Measurements from ENCODE around the gene THPO.
A peak's percentile ranks its signal among the peaks of the same experiment; 100 is the strongest.

Gene THPO

DNA sequence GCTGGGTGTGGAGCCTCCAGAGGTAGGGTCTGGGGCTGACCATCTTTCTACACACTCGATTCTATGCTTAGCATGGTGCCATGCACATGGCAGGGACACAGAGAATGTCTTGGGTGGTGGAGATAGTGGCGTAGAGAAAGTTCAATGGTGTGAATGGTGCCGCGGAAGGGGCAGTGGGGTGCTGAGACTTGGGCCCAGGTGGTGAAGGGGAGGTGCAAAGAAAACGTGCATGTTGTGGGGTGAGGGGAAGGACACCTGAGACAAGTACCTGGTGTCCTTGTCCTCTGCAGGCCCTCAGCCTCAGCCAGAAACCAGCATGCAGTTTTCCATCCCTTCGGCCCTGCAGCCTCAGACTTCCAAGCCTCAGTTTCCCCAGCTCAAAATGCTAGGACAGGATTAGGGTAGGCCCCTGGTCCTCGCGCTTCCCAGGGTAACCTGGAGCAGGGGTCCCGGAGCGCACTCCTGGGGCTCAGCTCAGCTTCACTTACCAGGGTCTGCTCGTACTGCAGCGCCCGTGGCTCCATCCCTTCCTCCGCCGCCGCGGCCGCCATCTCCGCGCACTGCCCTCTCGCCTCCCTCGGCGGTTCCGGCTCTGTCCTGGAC lies 17.0 kb downstream of the THPO start:
- Histone ChIP-seq H3K27ac (ENCODE audit: low read length) (no peak overlapping the region), H3K36me3 (ENCODE audit: control insufficient read depth, low read depth, low read length) (peaks cover 22% of the 10 kb centered on the region), H3K4me1 (ENCODE audit: control insufficient read depth, low read depth, low read length) (peaks cover 13% of the 10 kb centered on the region)

DNA sequence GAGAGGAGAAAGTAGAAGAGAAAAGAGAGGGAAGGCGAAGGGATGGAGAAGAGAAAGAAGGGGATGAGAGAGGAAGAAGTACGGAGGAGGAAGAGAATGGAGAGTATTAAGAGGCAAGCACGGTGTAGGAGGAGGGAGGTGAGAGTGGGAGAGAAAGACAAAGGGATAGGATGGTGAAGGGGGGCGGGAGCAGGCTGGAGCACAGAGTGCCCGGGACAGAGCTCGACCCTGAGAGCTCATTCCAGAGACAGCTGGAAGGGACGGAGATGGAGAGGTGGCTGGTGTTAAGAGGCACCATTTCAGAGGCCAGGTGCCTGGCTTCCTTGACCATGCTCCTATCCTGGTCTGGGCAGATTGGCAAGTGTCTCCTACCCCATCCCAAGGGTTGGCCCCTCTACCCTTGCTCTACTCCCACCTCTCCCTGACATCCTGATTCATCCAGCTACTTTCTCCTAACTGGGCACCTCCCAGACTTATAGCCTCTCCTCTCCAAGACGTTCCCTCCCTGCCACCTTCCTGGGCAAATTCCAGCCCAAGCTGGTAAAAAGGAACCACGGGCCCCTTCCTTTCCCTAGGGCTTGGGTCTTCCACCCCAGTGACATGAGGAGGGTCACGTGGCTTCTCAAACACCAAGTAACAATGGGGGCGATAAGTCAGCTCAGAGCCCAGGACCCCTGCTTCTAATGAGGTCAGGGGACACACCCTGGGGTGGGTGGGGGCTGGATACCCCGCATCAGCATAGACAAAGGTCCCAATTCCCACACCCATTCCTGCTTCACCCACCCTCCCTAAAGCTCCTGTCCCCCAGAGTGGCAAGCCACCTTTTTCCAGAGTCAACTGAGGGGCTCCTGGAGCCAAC lies 17.7 kb downstream of the THPO start:
- Histone ChIP-seq H3K27me3 (ENCODE audit: control insufficient read depth, insufficient read depth, low read length) (peaks cover 13% of the 10 kb centered on the region), H3K9me3 (ENCODE audit: control insufficient read depth, low read depth, low read length) (no peaks in the 10 kb centered on the region), H3K9ac (ENCODE audit: low read length) (no peak overlapping the region), H3K4me1 (ENCODE audit: control insufficient read depth, low read depth, low read length) (peaks cover 13% of the 10 kb centered on the region), H3K27ac (ENCODE audit: low read length) (no peak overlapping the region), H3K4me3 (ENCODE audit: low read length) (peak overlapping the region; percentile 82), H3K36me3 (ENCODE audit: control insufficient read depth, low read depth, low read length) (peaks cover 29% of the 10 kb centered on the region)

More for the DNA sequence above, 17.0 kb downstream of the THPO start:
- H3K9ac ChIP-seq (ENCODE audit: low read length): peak overlapping the region; percentile 36
- no peaks in the 10 kb centered on the region for H3K9me3 ChIP-seq (ENCODE audit: control insufficient read depth, low read depth, low read length)
- peaks cover 13% of the 10 kb centered on the region for H3K27me3 ChIP-seq (ENCODE audit: control insufficient read depth, insufficient read depth, low read length)
- peak overlapping the region; percentile 82 for H3K4me3 ChIP-seq (ENCODE audit: low read length)

DNA sequence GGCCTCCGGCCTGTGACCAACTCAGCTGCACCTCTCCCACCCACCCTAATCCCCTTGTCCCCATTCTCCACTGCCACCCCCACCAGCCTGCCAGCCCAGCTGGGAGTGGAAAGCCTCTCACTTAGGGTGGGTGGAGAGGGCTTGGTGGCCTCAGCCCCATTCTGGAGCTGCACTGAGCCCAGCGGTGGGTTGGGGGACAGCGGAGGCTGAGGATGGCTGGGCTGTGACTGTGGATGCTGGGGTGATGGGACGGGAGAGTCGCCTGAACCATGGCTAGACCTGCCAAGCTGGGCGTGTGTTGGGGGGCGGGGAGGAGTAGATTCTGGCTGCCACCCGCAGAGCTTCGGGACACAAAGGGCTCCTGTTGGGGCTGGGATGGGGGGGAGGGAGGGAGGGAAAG lies 18.4 kb downstream of the THPO start:
- Histone ChIP-seq H3K27me3 (ENCODE audit: control insufficient read depth, insufficient read depth, low read length) (peaks cover 13% of the 10 kb centered on the region), H3K27ac (ENCODE audit: low read length) (no peak overlapping the region), H3K4me3 (ENCODE audit: low read length) (peak overlapping the region; percentile 21), H3K4me1 (ENCODE audit: control insufficient read depth, low read depth, low read length) (peaks cover 13% of the 10 kb centered on the region), H3K9me3 (ENCODE audit: control insufficient read depth, low read depth, low read length) (no peaks in the 10 kb centered on the region), H3K36me3 (ENCODE audit: control insufficient read depth, low read depth, low read length) (peaks cover 26% of the 10 kb centered on the region), H3K9ac (ENCODE audit: low read length) (no peak overlapping the region)

DNA sequence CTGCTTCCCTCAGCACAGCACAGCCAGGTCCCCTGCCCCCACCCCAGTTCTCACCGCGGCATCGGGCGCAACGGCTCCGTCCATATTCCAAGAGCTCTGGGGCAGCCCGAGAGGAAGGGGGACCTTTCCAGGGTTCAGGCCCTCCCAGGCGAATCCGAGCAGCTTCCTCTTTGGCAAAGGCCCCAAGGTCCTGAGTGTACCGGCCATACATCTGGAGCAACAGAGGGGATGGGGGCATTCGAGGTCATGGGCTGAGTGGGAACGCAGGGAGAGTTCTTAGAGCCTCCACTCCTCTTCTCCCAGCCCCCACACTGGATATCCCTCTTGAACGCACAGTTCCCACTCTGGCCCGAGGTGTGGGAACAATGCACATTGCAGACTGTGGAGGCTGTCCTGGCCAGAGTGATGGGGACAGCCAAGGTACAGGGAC lies 19.1 kb downstream of the THPO start:
- H3K27ac ChIP-seq (ENCODE audit: low read length): no peak overlapping the region
- H3K36me3 ChIP-seq (ENCODE audit: control insufficient read depth, low read depth, low read length): peaks cover 26% of the 10 kb centered on the region
- no peaks in the 10 kb centered on the region for H3K9me3 ChIP-seq (ENCODE audit: control insufficient read depth, low read depth, low read length)
- H3K9ac ChIP-seq (ENCODE audit: low read length): no peak overlapping the region
- H3K27me3 ChIP-seq (ENCODE audit: control insufficient read depth, insufficient read depth, low read length): peaks cover 13% of the 10 kb centered on the region
- no peak overlapping the region for H3K4me3 ChIP-seq (ENCODE audit: low read length)
- H3K4me1 ChIP-seq (ENCODE audit: control insufficient read depth, low read depth, low read length): peaks cover 13% of the 10 kb centered on the region

DNA sequence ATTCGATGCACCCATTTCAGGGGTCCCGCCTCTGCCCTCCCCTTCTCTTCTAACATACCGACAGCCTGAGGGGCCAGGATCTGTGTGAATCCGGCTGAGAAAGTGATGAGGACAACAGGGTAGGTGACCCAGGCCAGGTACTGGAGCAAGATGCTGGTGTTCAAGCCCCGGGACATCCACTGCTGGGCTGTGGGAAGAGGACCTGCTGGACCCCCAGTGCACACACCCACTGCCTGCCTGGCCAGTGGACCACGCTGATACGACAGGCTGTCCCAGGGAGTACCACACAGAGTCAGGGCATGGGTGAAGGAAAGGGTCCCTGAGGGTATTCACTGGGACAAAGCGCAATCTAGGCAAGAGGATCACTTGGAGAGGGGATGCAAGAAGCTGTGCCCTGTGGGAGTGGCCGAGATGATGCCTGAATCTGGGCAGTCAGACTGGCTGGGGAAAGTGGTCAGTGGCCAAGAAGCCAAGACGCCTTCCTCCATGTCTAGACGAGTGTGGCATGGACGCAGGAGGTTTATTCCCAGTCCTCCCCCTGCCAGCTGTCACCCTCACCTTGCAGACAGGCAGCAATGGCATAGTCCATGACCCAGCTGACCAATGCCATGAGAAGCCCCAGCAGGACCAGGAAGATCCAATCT lies 19.8 kb downstream of the THPO start:
- peaks cover 13% of the 10 kb centered on the region for H3K27me3 ChIP-seq (ENCODE audit: control insufficient read depth, insufficient read depth, low read length)
- no peak overlapping the region for H3K27ac ChIP-seq (ENCODE audit: low read length)
- no peak overlapping the region for H3K9ac ChIP-seq (ENCODE audit: low read length)
- peaks cover 13% of the 10 kb centered on the region for H3K4me1 ChIP-seq (ENCODE audit: control insufficient read depth, low read depth, low read length)
- peaks cover 26% of the 10 kb centered on the region for H3K36me3 ChIP-seq (ENCODE audit: control insufficient read depth, low read depth, low read length)
- no peaks in the 10 kb centered on the region for H3K9me3 ChIP-seq (ENCODE audit: control insufficient read depth, low read depth, low read length)
- H3K4me3 ChIP-seq (ENCODE audit: low read length): no peak overlapping the region

DNA sequence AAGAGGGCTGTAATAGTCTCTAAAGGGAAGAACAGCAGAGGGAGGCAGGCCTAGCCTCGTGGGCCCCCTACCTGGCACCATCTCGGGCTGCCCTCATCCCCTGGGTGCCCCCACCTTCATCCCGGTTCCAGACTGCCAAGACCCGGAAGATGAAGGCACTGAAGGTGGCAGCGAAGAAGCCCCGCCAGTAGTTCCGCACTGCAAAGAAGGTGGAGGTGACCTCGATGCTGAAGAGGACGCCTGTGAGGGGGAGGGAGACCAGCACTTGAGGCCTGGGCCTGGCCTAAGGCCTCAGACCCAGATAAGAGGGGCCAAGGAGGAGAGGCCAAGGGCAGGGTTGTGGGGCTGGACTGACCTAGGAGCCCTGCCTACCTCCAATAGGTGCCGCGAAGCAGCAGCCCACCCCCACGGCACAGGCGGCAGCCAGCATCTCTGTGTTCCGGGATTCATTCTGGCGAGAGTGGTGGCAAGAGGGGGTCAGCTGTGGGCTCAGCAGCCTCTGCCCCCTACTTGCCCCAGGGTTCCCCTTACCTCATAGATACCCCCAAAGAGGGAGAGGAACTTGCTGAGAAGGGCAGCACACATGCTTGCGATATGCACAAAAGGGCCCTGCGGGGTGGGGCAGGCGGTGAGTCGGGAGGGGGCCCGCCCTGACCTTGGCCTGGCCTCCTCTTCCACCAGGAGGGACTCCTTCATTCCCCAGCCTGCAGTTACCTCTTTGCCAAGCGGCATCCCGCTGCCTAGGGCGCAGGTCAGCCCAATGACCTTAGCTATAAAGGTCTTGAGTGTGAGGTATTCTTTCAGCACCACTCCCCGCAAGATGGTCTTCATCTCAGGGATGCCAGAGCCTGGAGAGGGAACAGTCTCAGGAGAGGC lies 20.5 kb downstream of the THPO start:
- Histone ChIP-seq H3K9me3 (ENCODE audit: control insufficient read depth, low read depth, low read length) (no peaks in the 10 kb centered on the region), H3K4me1 (ENCODE audit: control insufficient read depth, low read depth, low read length) (peaks cover 13% of the 10 kb centered on the region), H3K4me3 (ENCODE audit: low read length) (no peak overlapping the region), H3K36me3 (ENCODE audit: control insufficient read depth, low read depth, low read length) (peaks cover 30% of the 10 kb centered on the region), H3K27me3 (ENCODE audit: control insufficient read depth, insufficient read depth, low read length) (peaks cover 13% of the 10 kb centered on the region), H3K27ac (ENCODE audit: low read length) (no peak overlapping the region), H3K9ac (ENCODE audit: low read length) (no peak overlapping the region)

DNA sequence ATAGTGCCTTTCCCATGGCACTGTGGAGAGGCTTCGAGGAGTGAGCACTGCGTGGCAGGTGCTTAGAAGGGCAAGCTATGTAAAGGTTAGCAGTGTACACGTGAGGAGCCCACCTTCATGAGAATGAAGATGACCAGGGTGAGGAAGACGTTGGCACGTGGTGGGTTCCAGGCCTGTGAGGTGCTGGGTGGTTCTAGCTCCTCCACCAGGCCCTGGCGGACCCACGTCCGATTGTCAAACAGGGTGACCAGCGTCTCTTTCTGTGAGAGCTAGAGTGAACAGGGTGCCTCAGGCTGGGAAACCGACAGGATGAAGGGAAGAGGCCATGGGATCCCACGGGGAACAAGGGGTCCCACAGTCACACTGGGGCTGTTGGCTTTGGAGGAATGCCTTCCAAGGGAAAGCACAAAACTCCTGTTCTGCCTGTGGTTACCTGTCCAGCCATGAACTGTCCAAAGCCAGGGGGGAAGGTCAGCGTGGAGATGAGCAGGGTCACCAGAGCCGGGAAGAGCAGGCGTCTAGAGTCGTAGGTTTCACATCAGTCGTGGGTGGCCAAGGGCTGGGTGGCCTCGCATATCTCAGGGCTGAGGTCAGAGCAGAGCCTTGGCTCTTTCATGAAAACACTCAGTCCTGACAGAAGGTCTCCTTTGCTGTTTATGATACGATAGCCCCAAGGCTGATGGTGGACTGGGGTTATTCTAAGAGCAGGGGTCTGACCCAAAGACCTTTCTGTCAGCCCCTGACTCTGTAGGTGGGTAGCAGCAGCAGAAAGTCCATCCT lies 22.6 kb downstream of the THPO start:
- no peak overlapping the region for H3K9ac ChIP-seq (ENCODE audit: low read length)
- H3K4me3 ChIP-seq (ENCODE audit: low read length): no peak overlapping the region
- peaks cover 31% of the 10 kb centered on the region for H3K36me3 ChIP-seq (ENCODE audit: control insufficient read depth, low read depth, low read length)
- H3K27me3 ChIP-seq (ENCODE audit: control insufficient read depth, insufficient read depth, low read length): peaks cover 5% of the 10 kb centered on the region
- H3K4me1 ChIP-seq (ENCODE audit: control insufficient read depth, low read depth, low read length): peaks cover 7% of the 10 kb centered on the region
- no peaks in the 10 kb centered on the region for H3K9me3 ChIP-seq (ENCODE audit: control insufficient read depth, low read depth, low read length)
- H3K27ac ChIP-seq (ENCODE audit: low read length): no peak overlapping the region

DNA sequence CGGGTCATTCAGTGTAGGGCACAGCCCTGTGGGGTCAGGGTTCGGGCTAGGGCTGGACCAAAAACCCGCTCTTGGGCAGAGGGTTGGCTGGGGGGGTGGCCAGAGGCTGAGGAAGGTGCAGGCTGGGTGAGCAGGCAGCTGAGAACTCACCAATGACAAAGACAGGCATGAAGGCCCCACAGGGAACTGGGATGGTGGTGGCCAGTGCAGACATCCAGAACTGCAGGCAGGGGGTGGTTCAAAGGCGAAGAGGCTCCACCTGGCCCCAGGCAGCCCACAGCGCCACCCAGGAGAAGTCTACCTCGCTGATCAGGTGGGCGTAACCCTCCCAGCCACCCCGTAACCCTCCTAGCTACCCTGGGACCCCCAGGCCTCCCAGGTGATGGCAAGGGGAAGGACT lies 23.3 kb downstream of the THPO start:
- Histone ChIP-seq H3K9me3 (ENCODE audit: control insufficient read depth, low read depth, low read length) (no peaks in the 10 kb centered on the region), H3K27me3 (ENCODE audit: control insufficient read depth, insufficient read depth, low read length) (no peaks in the 10 kb centered on the region), H3K4me3 (ENCODE audit: low read length) (no peak overlapping the region), H3K9ac (ENCODE audit: low read length) (no peak overlapping the region), H3K36me3 (ENCODE audit: control insufficient read depth, low read depth, low read length) (peaks cover 31% of the 10 kb centered on the region), H3K27ac (ENCODE audit: low read length) (no peak overlapping the region), H3K4me1 (ENCODE audit: control insufficient read depth, low read depth, low read length) (no peaks in the 10 kb centered on the region)

DNA sequence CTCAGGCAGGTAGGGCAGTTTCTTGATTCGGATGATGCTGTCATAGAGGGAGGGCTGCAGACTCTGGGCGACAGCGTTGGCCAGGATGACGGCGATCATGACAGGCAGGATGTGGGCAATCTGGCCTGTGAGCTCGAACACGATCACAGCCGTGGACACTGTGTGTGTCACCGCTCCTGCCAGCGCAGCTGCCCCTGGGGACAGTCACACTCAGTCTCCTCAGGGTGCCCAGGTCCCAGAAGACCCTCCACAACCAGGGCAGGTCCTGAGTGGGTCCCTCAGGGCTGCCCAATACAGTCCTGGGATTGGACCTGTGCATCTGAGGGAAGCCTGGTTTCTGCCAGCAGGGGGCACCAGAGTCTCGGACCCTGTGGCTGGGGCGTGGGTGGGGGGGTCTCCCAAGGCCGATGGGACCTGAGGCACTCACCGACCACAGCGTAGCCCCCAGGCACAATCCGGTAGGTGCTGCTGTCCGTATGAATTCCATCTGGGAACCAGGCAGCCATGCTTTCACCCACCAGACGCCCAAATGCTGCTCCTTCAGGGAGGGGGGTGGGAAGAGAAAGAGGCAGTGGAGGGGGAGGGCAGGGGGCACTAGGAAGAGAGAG lies 23.8 kb downstream of the THPO start:
- Histone ChIP-seq H3K4me1 (ENCODE audit: control insufficient read depth, low read depth, low read length) (no peaks in the 10 kb centered on the region), H3K9me3 (ENCODE audit: control insufficient read depth, low read depth, low read length) (no peaks in the 10 kb centered on the region), H3K27me3 (ENCODE audit: control insufficient read depth, insufficient read depth, low read length) (no peaks in the 10 kb centered on the region), H3K9ac (ENCODE audit: low read length) (no peak overlapping the region), H3K36me3 (ENCODE audit: control insufficient read depth, low read depth, low read length) (peaks cover 31% of the 10 kb centered on the region), H3K4me3 (ENCODE audit: low read length) (no peak overlapping the region), H3K27ac (ENCODE audit: low read length) (no peak overlapping the region)

DNA sequence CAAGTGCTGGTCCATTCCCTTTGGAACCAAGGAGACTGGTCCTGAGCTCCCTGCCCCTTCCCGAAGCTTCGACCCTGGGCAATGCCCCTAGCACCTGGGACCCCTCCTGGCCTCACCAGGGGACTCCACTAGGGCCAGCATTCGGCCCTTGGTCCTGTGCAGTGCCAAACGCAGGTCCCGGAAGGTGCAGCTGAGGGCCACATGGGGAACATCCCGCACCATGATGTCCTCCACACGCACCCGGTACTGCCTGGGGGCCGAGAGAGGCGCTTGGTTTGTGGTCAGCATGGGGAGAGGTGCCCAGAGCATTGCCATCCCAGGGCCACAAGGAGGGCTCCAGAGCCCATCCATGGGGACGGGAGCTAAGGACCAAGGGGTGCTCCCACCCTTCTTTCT lies 24.5 kb downstream of the THPO start:
- no peak overlapping the region for H3K27ac ChIP-seq (ENCODE audit: low read length)
- no peak overlapping the region for H3K4me3 ChIP-seq (ENCODE audit: low read length)
- H3K9me3 ChIP-seq (ENCODE audit: control insufficient read depth, low read depth, low read length): no peaks in the 10 kb centered on the region
- H3K36me3 ChIP-seq (ENCODE audit: control insufficient read depth, low read depth, low read length): peaks cover 31% of the 10 kb centered on the region
- H3K4me1 ChIP-seq (ENCODE audit: control insufficient read depth, low read depth, low read length): no peaks in the 10 kb centered on the region
- H3K27me3 ChIP-seq (ENCODE audit: control insufficient read depth, insufficient read depth, low read length): no peaks in the 10 kb centered on the region
- H3K9ac ChIP-seq (ENCODE audit: low read length): no peak overlapping the region
